Calu3 (cell line): Measurements from ENCODE around the gene DSTYK. TPM values are rescaled to one million over a fixed set of nuclear protein-coding genes. Genes with fewer than 3 reads are reported as not detected.

Experiments used
- BruUV-seq: library from RNA; stranded (reverse); fragments of 400-500 nt; replicated peaks from 2 replicates; lab custom pipeline; 2021; lab: Mats Ljungman, UMichigan
- CTCF ChIA-PET: fragments of 300-600 bp; sonication (Branson Sonifier 250); formaldehyde crosslinking; loops from one replicate; lab custom pipeline; 2022; ENCODE audit warnings: antibody characterized with exemption; lab: Charles Lee
- DNase-seq: peaks from one replicate; pipeline ENCODE4 v3.0.0; 2022
- H3K27ac Mint-ChIP-seq: one replicate; pipeline ENCODE4 v1.8.0; 2022; ENCODE audit warnings: mixed read lengths; ENCODE audit not compliant: unreplicated experiment
- H3K27me3 Mint-ChIP-seq: one replicate; pipeline ENCODE4 v1.8.0; 2022; ENCODE audit warnings: mixed read lengths; ENCODE audit not compliant: unreplicated experiment
- H3K36me3 Mint-ChIP-seq: one replicate; pipeline ENCODE4 v1.8.0; 2022; ENCODE audit warnings: mild to moderate bottlenecking, moderate library complexity, mixed read lengths; ENCODE audit not compliant: insufficient read depth, unreplicated experiment
- H3K4me1 Mint-ChIP-seq: one replicate; pipeline ENCODE4 v1.8.0; 2022; ENCODE audit warnings: mild to moderate bottlenecking, low read depth, mixed read lengths; ENCODE audit not compliant: unreplicated experiment
- H3K4me3 Mint-ChIP-seq: one replicate; pipeline ENCODE4 v1.8.0; 2022; ENCODE audit warnings: mild to moderate bottlenecking, low read depth, moderate library complexity, mixed read lengths; ENCODE audit not compliant: unreplicated experiment
- H3K9me3 Mint-ChIP-seq: one replicate; pipeline ENCODE4 v1.8.0; 2022; ENCODE audit warnings: low read depth, mixed read lengths; ENCODE audit not compliant: unreplicated experiment
- CTCF ChIP-seq: fragments of 200-600 bp; IDR thresholded peaks from one replicate; pipeline ENCODE4 v1.8.0; 2022; ENCODE audit warnings: antibody characterized with exemption; ENCODE audit not compliant: unreplicated experiment
- intact Hi-C: fragments of 100-400 bp; cut with micrococcal nuclease; formaldehyde crosslinking; loops from one replicate; pipeline ENCODE4 v1.10.0; 2022; ENCODE audit not compliant: unreplicated experiment
- total RNA-seq: library from RNA; stranded (reverse); gene quantifications from 2 replicates; pipeline ENCODE4 v1.2.3, GENCODE V29; 2022

The DSTYK gene
- total RNA-seq, 1 experiment from 2014 or later: 8.3 TPM

DNA sequence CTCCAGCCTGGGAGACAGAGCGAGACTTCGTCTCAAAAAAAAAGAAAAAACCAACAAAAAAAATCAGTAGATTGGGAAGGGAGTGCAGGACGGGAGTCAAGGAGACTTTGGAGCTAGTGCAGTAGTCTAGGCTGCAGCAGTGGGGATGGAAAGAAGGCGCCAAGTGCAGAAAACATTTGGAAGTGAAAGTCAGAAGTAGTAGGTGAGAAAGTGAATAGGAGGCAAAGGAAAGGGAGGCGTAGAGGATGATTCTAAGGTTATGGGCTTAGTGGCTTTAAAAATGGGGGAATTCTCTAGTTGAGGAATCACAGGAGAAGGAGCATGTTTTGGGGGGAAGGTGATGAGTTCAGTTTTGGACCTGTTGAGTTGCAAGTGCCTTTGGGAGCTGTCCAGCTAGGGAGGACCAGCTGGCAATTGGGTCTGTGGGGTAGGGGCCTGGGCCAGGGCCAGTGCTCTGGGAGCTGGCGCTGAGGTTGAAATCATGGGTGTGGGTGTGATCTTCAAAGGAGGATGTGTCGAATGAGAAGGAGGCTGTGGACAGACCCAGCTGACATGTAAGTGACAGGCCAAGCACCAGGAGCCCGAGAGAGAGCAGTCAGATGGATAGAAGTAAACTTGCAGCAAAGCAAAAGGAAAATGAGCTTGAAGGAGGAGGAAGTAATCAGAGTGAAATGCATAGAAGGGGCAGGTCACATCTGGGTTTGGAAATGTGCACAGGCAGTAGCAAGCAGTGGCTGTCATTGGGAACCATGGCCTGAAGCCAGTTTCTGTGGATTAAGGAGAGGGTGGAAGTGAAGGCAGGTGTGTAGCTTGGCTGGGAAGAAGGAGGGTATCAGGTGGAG, 32.1 kb upstream of the DSTYK start:
- Mint-ChIP-seq H3K9me3 (no peaks in the 10 kb centered on the region), H3K4me1 (no peaks in the 10 kb centered on the region), H3K36me3 (no peaks in the 10 kb centered on the region), H3K27ac (no peak overlapping the region), H3K27me3 (peaks cover 7% of the 10 kb centered on the region), H3K4me3 (no peak overlapping the region)
- intact Hi-C loops: no loop called here
- no peak for DNase-seq
- CTCF ChIA-PET: interaction anchor here (1.0 kb wide), 1 partner anchor 13 kb away, joined by 4 read pairs; no protein-coding TSS in a partner anchor
- TF ChIP-seq CTCF: no peak
- no TSS peak for BruUV-seq

GRCh38 chr1:205241366-205242030, 30.0 kb upstream of the DSTYK start:
- H3K36me3 Mint-ChIP-seq: no peaks in the 10 kb centered on the region
- no peaks in the 10 kb centered on the region for H3K4me1 Mint-ChIP-seq
- CTCF ChIA-PET: interaction anchor here (1.5 kb wide), 1 partner anchor 11 kb away, joined by 4 read pairs; no protein-coding TSS in a partner anchor
- no peak overlapping the region for H3K4me3 Mint-ChIP-seq
- DNase-seq: no peak
- intact Hi-C loops: no loop called here
- H3K27me3 Mint-ChIP-seq: no peaks in the 10 kb centered on the region
- H3K27ac Mint-ChIP-seq: no peak overlapping the region
- no peak for TF ChIP-seq CTCF
- no TSS peak for BruUV-seq
- H3K9me3 Mint-ChIP-seq: no peaks in the 10 kb centered on the region

- Mint-ChIP-seq H3K27ac (no peak overlapping the region), H3K4me3 (no peak overlapping the region), H3K27me3 (no peaks in the 10 kb centered on the region), H3K9me3 (no peaks in the 10 kb centered on the region), H3K36me3 (no peaks in the 10 kb centered on the region), H3K4me1 (no peaks in the 10 kb centered on the region)
- TF ChIP-seq CTCF: no peak
- no TSS peak for BruUV-seq
- intact Hi-C loops: no loop called here
- no peak for DNase-seq
- CTCF ChIA-PET: no interaction called here
Measured at GRCh38 chr1:205240569-205240968, 29.1 kb upstream of the DSTYK start.

- no TSS peak for BruUV-seq
- CTCF ChIA-PET: interaction anchor here (0.7 kb wide), 1 partner anchor 288 kb away, joined by 3 read pairs; no protein-coding TSS in a partner anchor
- intact Hi-C loops: no loop called here
- Mint-ChIP-seq H3K36me3 (no peaks in the 10 kb centered on the region), H3K4me3 (no peak overlapping the region), H3K4me1 (no peaks in the 10 kb centered on the region), H3K9me3 (no peaks in the 10 kb centered on the region), H3K27me3 (no peaks in the 10 kb centered on the region), H3K27ac (no peak overlapping the region)
- TF ChIP-seq CTCF: no peak
- no peak for DNase-seq
Measured at GRCh38 chr1:205240118-205240517, 28.6 kb upstream of the DSTYK start.
